ENCODE data around the gene SLC22A23.

DNA sequence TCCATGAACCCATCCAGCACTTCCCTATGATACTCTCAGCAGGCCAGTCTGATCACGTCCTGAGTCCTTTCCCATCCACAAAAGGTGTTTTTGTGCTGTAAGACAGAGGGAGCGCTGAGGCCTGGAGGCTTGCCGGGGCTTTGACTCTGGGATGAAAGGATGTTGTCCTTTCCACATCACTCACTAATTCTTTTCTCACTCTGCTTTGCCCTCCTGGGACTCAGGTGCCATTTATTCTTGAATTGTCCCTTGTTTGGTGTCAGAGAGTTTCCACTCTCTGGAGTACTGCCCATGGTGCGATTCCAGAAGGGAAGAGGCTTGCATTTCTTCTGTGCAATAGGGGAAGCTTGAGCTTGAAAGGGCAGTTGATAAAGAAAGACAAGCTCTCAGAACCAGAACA lies 214.1 kb downstream of the SLC22A23 start:
- TF ChIP-seq, protein P1, sequence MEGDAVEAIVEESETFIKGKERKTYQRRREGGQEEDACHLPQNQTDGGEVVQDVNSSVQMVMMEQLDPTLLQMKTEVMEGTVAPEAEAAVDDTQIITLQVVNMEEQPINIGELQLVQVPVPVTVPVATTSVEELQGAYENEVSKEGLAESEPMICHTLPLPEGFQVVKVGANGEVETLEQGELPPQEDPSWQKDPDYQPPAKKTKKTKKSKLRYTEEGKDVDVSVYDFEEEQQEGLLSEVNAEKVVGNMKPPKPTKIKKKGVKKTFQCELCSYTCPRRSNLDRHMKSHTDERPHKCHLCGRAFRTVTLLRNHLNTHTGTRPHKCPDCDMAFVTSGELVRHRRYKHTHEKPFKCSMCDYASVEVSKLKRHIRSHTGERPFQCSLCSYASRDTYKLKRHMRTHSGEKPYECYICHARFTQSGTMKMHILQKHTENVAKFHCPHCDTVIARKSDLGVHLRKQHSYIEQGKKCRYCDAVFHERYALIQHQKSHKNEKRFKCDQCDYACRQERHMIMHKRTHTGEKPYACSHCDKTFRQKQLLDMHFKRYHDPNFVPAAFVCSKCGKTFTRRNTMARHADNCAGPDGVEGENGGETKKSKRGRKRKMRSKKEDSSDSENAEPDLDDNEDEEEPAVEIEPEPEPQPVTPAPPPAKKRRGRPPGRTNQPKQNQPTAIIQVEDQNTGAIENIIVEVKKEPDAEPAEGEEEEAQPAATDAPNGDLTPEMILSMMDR (conservative IDR thresholded peaks at IDR 0.05; ENCODE audit: low read depth, low read length): no peak
- TF ChIP-seq EZH2 (IDR thresholded peaks at IDR 0.05; ENCODE audit: low read length, unreplicated experiment) (no peak), EZH2phosphoT487 (IDR thresholded peaks at IDR 0.05; ENCODE audit: borderline replicate concordance, low read length) (no peak)

Data from PC-3 (cell line).